A549 (cell line): ENCODE results near the gene SEMA7A. TPM values are rescaled to one million over a fixed set of nuclear protein-coding genes. Genes with fewer than 3 reads are reported as not detected.

ENCODE experiments used
- ATAC-seq, 2 experiments: fragments of 200-7000 bp in 1 of 2; fragments of >200 bp in 1 of 2; cut with Nextera tagmentation in 1 of 2; cut with Tn5 transposase in 1 of 2; 3 replicates each; pipeline versions ENCODE4 v1.8.0 to v1.9.1; 2018 to 2020; ENCODE audit warnings: mild to moderate bottlenecking in 1 of 2, moderate library complexity in 1 of 2
- CTCF ChIA-PET: fragments of 300-600 bp; sonication (Branson Sonifier 250); formaldehyde crosslinking; extraction: SDS; loops from one replicate; lab custom pipeline; 2021; ENCODE audit warnings: antibody characterized with exemption, inconsistent platforms; lab: Yijun Ruan, JAX
- POLR2A ChIA-PET: fragments of 350-600 bp; formaldehyde crosslinking; extraction: SDS; loops from one replicate; lab custom pipeline; 2021; ENCODE audit warnings: antibody characterized with exemption, inconsistent platforms; lab: Yijun Ruan, JAX
- DNase-seq, 2 experiments: peaks; one replicate each; pipeline versions ENCODE4 v3.0.0 to v3.0.0-alpha.2; 2011 to 2016; ENCODE audit warnings: low read depth in 1 of 2, low spot score in 1 of 2
- FAIRE-seq: peaks from 2 replicates; lab custom pipeline; 2011; peaks lifted over from hg19 to GRCh38; lab: Jason Lieb, UNC
- H3K27ac ChIP-seq, 2 experiments: fragments of >200 bp; sonication (Bioruptor Twin); formaldehyde crosslinking; 3 replicates each; pipeline ENCODE4 v1.5.1; 2016 to 2017
- H3K4me1 ChIP-seq: fragments of >200 bp; sonication (Bioruptor Twin); formaldehyde crosslinking; 3 replicates; pipeline ENCODE4 v1.6.1; 2016
- H3K4me2 ChIP-seq: fragments of >200 bp; sonication (Bioruptor Twin); formaldehyde crosslinking; 3 replicates; pipeline ENCODE4 v1.6.1; 2016
- H3K4me3 ChIP-seq: fragments of >200 bp; sonication (Bioruptor Twin); formaldehyde crosslinking; 3 replicates; pipeline ENCODE4 v1.5.1; 2016
- H3K9me3 ChIP-seq: fragments of >200 bp; sonication (Bioruptor Twin); formaldehyde crosslinking; 3 replicates; pipeline ENCODE4 v1.6.1; 2016
- CBX8 ChIP-seq: fragments of 200-600 bp; sonication (generic); IDR thresholded peaks from 2 replicates; pipeline ENCODE4 v1.6.1; 2016
- CHD4 ChIP-seq: fragments of 200-600 bp; sonication (generic); IDR thresholded peaks from 2 replicates; pipeline ENCODE4 v1.6.1; 2016; ENCODE audit warnings: antibody characterized with exemption, mild to moderate bottlenecking, borderline replicate concordance
- CTCF ChIP-seq: fragments of >200 bp; sonication (Bioruptor Twin); formaldehyde crosslinking; IDR thresholded peaks from 3 replicates; pipeline ENCODE4 v1.5.1; 2016
- HEYL ChIP-seq: fragments of 250-450 bp; sonication (Bioruptor Pico); IDR thresholded peaks from 2 replicates; pipeline ENCODE4 v1.8.0; 2021; ENCODE audit warnings: mild to moderate bottlenecking, moderate library complexity
- HOXB5 ChIP-seq: fragments of 250-450 bp; sonication (Bioruptor Pico); IDR thresholded peaks from 2 replicates; pipeline ENCODE4 v1.5.0; 2020; ENCODE audit warnings: mild to moderate bottlenecking, moderate library complexity
- JUNB ChIP-seq: fragments of >200 bp; sonication (Bioruptor Twin); formaldehyde crosslinking; IDR thresholded peaks from 2 replicates; pipeline ENCODE4 v1.6.1; 2016
- KDM1A ChIP-seq: fragments of 200-600 bp; sonication (generic); IDR thresholded peaks from 2 replicates; pipeline ENCODE4 v1.6.1; 2016; ENCODE audit warnings: low read depth, mild to moderate bottlenecking
- KDM5A ChIP-seq: fragments of 200-600 bp; sonication (generic); IDR thresholded peaks from 2 replicates; pipeline ENCODE4 v1.6.1; 2016; ENCODE audit warnings: antibody characterized with exemption, mild to moderate bottlenecking
- MAZ ChIP-seq: fragments of 150-350 bp; IDR thresholded peaks from 2 replicates; pipeline ENCODE4 v1.6.1; 2014; ENCODE audit warnings: antibody characterized with exemption, low read depth, low read length, borderline replicate concordance
- NR3C1 ChIP-seq: fragments of >200 bp; sonication (Bioruptor Twin); formaldehyde crosslinking; IDR thresholded peaks from 3 replicates; pipeline ENCODE4 v1.6.1; 2017
- POLR2A ChIP-seq: IDR thresholded peaks from 2 replicates; pipeline ENCODE4 v1.6.1; 2012; ENCODE audit warnings: mild to moderate bottlenecking, low read length
- RAD21 ChIP-seq, 2 experiments: fragments of >200 bp in 1 of 2; sonication (Bioruptor Twin) in 1 of 2; formaldehyde crosslinking in 1 of 2; IDR thresholded peaks in 1 of 2; conservative IDR thresholded peaks in 1 of 2; 2 replicates in 1 of 2; 3 replicates in 1 of 2; pipeline ENCODE4 v1.6.1; 2012 to 2018; ENCODE audit warnings: inconsistent platforms in 1 of 2
- RFX5 ChIP-seq: fragments of 450-650 bp; IDR thresholded peaks from 2 replicates; pipeline ENCODE4 v1.7.1; 2014; ENCODE audit warnings: antibody characterized with exemption, mild to moderate bottlenecking, moderate library complexity
- SMC3 ChIP-seq: fragments of >200 bp; sonication (Bioruptor Twin); formaldehyde crosslinking; IDR thresholded peaks from 3 replicates; pipeline ENCODE4 v1.6.1; 2018; ENCODE audit warnings: inconsistent platforms
- SREBF2 ChIP-seq: fragments of 450-650 bp; IDR thresholded peaks from 2 replicates; pipeline ENCODE4 v1.6.1; 2014; ENCODE audit warnings: mild to moderate bottlenecking, moderate library complexity
- TFCP2L1 ChIP-seq: fragments of 250-450 bp; sonication (Bioruptor Pico); IDR thresholded peaks from 2 replicates; pipeline ENCODE4 v1.5.0; 2021; ENCODE audit warnings: mild to moderate bottlenecking
- USF2 ChIP-seq: fragments of 450-650 bp; IDR thresholded peaks from 2 replicates; pipeline ENCODE4 v1.6.1; 2014; ENCODE audit warnings: antibody characterized with exemption
- ZC3H11A ChIP-seq: fragments of 450-650 bp; IDR thresholded peaks from 2 replicates; pipeline ENCODE4 v1.6.1; 2014; ENCODE audit warnings: antibody characterized with exemption, mild to moderate bottlenecking
- ZFP36 ChIP-seq: fragments of 450-650 bp; IDR thresholded peaks from 2 replicates; pipeline ENCODE4 v1.6.1; 2014; ENCODE audit warnings: borderline replicate concordance; ENCODE audit not compliant: partially characterized antibody
- ZSCAN20 ChIP-seq: fragments of 250-450 bp; sonication (Bioruptor Pico); IDR thresholded peaks from 2 replicates; pipeline ENCODE4 v1.8.0; 2022; ENCODE audit warnings: mild to moderate bottlenecking, moderate library complexity
- WGBS: methylation state at CpG from one replicate; pipeline ENCODE4 v1.1.6; 2017; ENCODE audit errors: missing lambda C conversion rate; 5-methylcytosine and 5-hydroxymethylcytosine counted together
- polyA plus RNA-seq, 4 experiments: library from polyadenylated mRNA; depleted of rRNA in 3 of 4; stranded (reverse); fragments of >200 nt; fragmentation: RNase III in 1 of 4; extraction: RNeasy Plus Mini Kit Qiagen cat#74134 plus additional on column Dnase treatment in 1 of 4; gene quantifications; 2 replicates in 3 of 4; 3 replicates in 1 of 4; pipeline ENCODE4 v1.2.3, GENCODE V29; 2011 to 2017
- TF ChIP-seq, protein P1 (sequence below): IDR thresholded peaks from 2 replicates; pipeline ENCODE4 v1.6.1; 2012
- TF ChIP-seq, protein P2 (sequence below): fragments of 250-450 bp; sonication (Bioruptor Pico); IDR thresholded peaks from 2 replicates; pipeline ENCODE4 v1.5.0; 2021; ENCODE audit warnings: mild to moderate bottlenecking, moderate library complexity, borderline replicate concordance

SEMA7A gene
- polyA plus RNA-seq, 2 of the 4 experiments (the other 2 are of a cell fraction), result 0.44 to 1.2 TPM

DNA sequence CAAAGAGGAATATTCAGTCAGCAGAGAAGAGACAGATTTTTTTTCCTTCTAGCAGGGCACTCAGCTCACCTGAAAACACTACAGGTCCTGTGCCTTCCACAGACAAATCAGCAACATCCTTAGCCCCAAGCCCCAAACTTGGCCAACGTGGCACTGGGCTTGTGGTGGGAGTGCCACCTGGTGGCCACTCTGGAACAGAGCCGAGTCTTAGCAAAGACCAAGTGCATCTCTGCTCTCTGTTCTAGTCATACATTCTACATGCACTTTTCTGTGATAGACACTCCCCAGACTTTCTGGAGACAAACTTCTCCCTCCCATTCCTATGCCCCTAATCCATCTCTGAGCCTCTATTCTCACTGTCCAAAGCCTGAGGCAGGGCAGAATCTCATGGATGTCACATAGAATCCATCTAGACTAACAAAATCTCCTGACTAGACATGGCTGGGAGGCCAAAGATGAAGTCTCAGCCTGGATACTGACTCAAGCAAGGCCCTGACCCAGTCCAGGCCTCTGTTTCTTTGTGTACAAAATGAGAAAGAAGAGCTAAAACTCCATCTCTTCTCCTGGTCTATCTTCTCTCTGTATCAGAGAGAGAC is 5.1 kb upstream of the SEMA7A start:
- H3K4me1 ChIP-seq, result 0 out of 3 replicates have a peak, but pooled peaks cover 3% of the 10 kb centered on the region
- WGBS, result 0% methylated on average over 2 of the region's 2 CpGs
- ATAC-seq (peak; percentile 79 to 90), FAIRE-seq (no peak), DNase-seq (peak; percentile 64 to 67)
- H3K9me3 ChIP-seq, result no peaks in the 10 kb centered on the region
- no peak overlapping the region for H3K4me2 ChIP-seq
- no peak overlapping the region for H3K27ac ChIP-seq
- ChIA-PET CTCF (interaction anchor here (0.6 to 36.0 kb wide), 25 partner anchors 8 to 395 kb away, joined by 3 to 681 read pairs (median 4); partner anchors contain the start of genes CYP11A1 and UBL7), POLR2A (no interaction called here)
- TF ChIP-seq CTCF (peak; percentile 90), HOXB5 (CRISPR knock-in tag) (no peak), USF2 (no peak), ZC3H11A (no peak), RAD21 (conservative IDR thresholded peaks at IDR 0.05 in 1 of 2, IDR thresholded peaks at IDR 0.05 in 1 of 2) (peak; percentile 83 to 94), SMC3 (peak; percentile 96), ZFP36 (no peak), NR3C1 (no peak), RFX5 (no peak)
- TF ChIP-seq, protein P1, sequence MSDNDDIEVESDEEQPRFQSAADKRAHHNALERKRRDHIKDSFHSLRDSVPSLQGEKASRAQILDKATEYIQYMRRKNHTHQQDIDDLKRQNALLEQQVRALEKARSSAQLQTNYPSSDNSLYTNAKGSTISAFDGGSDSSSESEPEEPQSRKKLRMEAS, result 0 out of 2 replicates have a peak, but pooled peaks have one; percentile 28
- H3K4me3 ChIP-seq, result no peak overlapping the region

- no peak overlapping the region for H3K4me2 ChIP-seq
- no peak overlapping the region for H3K27ac ChIP-seq
- H3K4me1 ChIP-seq, result 0 out of 3 replicates have a peak, but pooled peaks cover 3% of the 10 kb centered on the region
- no peaks in the 10 kb centered on the region for H3K9me3 ChIP-seq
- FAIRE-seq, result no peak
- no peak for TF ChIP-seq KDM5A
- WGBS, result 45% methylated on average over 2 of the region's 2 CpGs
- no peak; a peak in 1 of 6 replicates for ATAC-seq
- CTCF ChIA-PET, result interaction anchor here (0.6 to 36.0 kb wide), 14 partner anchors 10 to 394 kb away, joined by 3 to 681 read pairs (median 7); partner anchors contain the start of gene CYP11A1
- POLR2A ChIA-PET, result no interaction called here
- H3K4me3 ChIP-seq, result no peak overlapping the region
- DNase-seq, result no peak
These were observed 4.4 kb upstream of the SEMA7A start for GRCh38 chr15:74438206-74438605.

DNA sequence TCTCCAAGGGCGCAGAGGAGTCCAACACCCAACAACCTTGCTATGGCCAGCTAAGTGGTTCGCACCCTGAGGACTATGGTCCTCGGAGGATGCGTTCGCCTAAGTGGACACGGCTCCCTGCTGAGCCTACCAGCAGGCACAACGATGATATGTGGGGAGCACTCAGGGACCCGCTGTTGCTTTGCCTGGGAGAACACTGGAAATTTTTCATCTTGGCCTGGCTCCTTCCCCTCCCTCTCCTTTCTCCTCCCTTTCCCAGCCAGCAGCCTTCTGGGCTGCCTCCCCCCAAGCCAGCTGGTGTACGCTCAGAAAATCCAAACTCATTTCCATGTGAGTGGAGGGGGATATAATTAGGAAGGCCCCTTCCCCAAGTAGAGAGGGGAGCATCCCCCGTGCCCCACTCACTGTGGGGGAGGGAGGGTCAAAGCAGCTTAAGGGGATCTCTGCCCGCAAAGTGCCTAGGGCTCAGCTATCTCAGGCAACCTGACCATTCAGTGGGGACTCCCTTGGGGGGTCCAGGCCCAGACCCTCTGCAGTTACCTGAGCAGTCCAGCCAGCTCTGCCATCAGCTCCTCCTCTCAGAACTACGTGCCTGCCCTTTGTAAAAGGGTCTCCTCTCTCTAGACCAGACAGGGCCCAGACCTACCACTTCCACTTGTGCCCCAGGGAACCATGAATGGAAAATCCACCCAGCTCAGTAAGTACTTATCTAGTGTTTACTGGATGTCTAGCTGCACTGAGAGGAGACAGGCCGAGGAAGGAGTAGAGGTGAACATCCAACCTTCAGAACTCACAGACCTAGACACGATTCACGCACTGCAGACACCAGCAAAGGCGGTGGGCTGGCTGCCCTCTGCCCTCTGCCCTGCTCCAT is 742 bp upstream of the SEMA7A start:
- ChIA-PET CTCF (interaction anchor here (1.1 to 36.0 kb wide), 3 partner anchors 39 to 335 kb away, joined by 3 to 681 read pairs (median 4); partner anchors contain the start of gene CYP11A1), POLR2A (no interaction called here)
- peak overlapping the region in 1 of 2 experiments; percentile 89; a peak in 2 of 6 replicates for H3K27ac ChIP-seq
- peak overlapping the region; percentile 73; the same call in 1 of the 3 replicates for H3K4me3 ChIP-seq
- H3K4me2 ChIP-seq, result peak overlapping the region; percentile 89
- WGBS, result 99% methylated on average over 13 of the region's 16 CpGs
- ATAC-seq (no peak), FAIRE-seq (no peak), DNase-seq (no peak)
- peaks cover 10% of the 10 kb centered on the region; the same call in 2 of the 3 replicates for H3K4me1 ChIP-seq
- TF ChIP-seq ZFP36 (no peak), HEYL (CRISPR knock-in tag) (no peak)
- H3K9me3 ChIP-seq, result no peaks in the 10 kb centered on the region

DNA sequence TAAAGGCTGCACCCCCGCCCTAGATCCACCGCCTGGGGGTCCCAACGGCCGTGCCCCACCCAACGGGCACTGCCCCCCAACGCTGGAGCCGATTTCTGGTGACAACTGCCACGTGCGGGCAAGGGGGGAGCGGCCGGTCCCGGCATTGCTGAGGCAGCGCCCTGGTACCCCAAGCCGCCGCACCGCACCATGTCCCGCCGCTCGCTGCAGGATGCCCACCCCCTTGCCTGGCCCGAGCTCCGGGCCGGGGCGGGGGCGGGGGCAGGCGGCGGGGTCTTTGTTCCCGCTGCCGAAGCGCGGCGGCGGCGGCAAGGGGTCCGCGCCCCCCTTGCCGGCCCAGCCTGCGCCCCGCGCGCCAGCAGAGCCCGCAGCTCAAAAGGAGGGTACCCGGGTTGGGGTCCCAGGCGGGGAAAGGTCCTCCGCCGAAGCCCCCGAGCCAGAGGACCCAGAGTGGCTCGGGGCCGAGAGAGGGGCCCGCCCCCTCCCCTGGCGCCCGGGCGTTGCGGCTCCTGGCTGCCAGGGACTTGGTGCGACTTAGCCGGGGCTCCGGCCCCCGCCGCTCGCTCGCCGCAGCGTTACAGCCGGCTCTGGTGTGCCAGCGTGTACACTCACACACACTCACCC is 678 bp downstream of the SEMA7A start:
- TF ChIP-seq POLR2A, result no peak
- no peak for TF ChIP-seq TFCP2L1 (CRISPR knock-in tag)
- TF ChIP-seq CHD4, result no peak
- TF ChIP-seq SREBF2, result no peak
- no peak for TF ChIP-seq ZSCAN20
- no peak for TF ChIP-seq HEYL (CRISPR knock-in tag)
- no peak for TF ChIP-seq KDM1A
- TF ChIP-seq, protein P2, sequence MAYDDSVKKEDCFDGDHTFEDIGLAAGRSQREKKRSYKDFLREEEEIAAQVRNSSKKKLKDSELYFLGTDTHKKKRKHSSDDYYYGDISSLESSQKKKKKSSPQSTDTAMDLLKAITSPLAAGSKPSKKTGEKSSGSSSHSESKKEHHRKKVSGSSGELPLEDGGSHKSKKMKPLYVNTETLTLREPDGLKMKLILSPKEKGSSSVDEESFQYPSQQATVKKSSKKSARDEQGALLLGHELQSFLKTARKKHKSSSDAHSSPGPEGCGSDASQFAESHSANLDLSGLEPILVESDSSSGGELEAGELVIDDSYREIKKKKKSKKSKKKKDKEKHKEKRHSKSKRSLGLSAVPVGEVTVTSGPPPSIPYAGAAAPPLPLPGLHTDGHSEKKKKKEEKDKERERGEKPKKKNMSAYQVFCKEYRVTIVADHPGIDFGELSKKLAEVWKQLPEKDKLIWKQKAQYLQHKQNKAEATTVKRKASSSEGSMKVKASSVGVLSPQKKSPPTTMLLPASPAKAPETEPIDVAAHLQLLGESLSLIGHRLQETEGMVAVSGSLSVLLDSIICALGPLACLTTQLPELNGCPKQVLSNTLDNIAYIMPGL (CRISPR knock-in tag), result no peak
- TF ChIP-seq CBX8, result no peak
- TF ChIP-seq JUNB, result no peak
- no peak for TF ChIP-seq MAZ
- TF ChIP-seq, protein P1, result no peak
- TF ChIP-seq, all 56 proteins: peak for 0
- H3K27ac ChIP-seq, result peak overlapping the region; percentile 60 to 89
- H3K4me3 ChIP-seq, result peak overlapping the region; percentile 73
- ChIA-PET POLR2A (no interaction called here), CTCF (interaction anchor here (1.1 to 36.0 kb wide), 3 partner anchors 37 to 336 kb away, joined by 3 to 681 read pairs (median 4); partner anchors contain the start of gene CYP11A1)
- no peak for DNase-seq
- FAIRE-seq, result no peak
- H3K4me1 ChIP-seq, result peaks cover 10% of the 10 kb centered on the region; the same call in 2 of the 3 replicates
- H3K9me3 ChIP-seq, result no peaks in the 10 kb centered on the region
- no peak for ATAC-seq
- 21% methylated on average over 6 of the region's 64 CpGs for WGBS
- H3K4me2 ChIP-seq, result peak overlapping the region; percentile 89
